AG20443 (cell line): ENCODE measurements around the gene SLC26A1.
"Not testable (repeated sequence)": the region's sequence is repeated elsewhere in the genome, so short reads cannot be mapped to it uniquely, and the experiment has no call there.

Source experiments
- DNase-seq: peaks from one replicate; pipeline ENCODE4 v3.0.0; 2012; ENCODE audit warnings: low spot score, mixed read lengths

Gene SLC26A1

DNA sequence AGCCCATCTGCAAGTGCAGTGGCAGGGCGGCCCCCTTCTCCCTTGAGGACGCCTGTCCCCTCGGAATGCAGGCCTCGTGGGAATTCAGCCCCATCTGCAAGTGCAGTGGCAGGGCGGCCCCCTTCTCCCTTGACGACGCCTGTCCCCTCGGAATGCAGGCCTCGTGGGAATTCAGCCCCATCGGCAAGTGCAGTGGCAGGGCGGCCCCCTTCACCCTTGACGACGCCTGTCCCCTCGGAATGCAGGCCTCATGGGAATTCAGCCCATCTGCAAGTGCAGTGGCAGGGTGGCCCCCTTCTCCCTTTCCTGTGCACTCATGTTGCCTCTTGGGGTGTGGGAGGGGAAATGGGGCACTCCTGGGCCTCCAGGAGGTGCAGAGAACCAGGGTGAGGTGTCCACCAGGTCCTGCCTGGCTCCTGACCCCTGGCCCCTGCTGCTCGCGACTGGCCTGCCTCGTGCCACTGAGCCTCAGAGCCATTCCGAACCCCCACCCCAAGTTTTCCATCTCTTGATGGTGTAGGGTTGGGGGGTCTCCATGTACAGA lies 6.8 kb upstream of the SLC26A1 start:
- no peak for DNase-seq

DNA sequence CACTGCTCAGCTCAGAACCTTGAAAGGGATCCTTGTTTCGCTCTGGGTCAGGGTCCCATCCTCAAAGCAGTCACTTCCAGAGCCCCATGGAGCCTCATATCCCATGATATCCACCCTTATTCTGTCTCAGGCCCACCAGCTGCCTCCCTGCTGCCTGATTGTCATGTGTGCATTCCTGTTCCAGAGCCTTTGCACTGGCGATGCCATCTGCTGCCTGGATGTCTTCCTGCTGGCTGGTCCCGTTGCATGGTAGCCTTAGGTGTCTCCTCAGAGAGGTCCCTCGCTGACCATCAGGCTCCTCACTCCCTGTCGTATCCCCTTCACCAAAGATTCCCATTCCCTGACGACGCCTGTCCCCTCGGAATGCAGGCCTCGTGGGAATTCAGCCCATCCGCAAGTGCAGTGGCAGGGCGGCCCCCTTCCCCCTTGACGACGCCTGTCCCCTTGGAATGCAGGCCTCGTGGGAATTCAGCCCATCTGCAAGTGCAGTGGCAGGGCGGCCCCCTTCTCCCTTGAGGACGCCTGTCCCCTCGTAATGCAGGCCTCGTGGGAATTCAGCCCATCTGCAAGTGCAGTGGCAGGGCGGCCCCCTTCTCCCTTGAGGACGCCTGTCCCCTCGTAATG lies 6.1 kb upstream of the SLC26A1 start:
- DNase-seq: not testable (repeated sequence)

DNA sequence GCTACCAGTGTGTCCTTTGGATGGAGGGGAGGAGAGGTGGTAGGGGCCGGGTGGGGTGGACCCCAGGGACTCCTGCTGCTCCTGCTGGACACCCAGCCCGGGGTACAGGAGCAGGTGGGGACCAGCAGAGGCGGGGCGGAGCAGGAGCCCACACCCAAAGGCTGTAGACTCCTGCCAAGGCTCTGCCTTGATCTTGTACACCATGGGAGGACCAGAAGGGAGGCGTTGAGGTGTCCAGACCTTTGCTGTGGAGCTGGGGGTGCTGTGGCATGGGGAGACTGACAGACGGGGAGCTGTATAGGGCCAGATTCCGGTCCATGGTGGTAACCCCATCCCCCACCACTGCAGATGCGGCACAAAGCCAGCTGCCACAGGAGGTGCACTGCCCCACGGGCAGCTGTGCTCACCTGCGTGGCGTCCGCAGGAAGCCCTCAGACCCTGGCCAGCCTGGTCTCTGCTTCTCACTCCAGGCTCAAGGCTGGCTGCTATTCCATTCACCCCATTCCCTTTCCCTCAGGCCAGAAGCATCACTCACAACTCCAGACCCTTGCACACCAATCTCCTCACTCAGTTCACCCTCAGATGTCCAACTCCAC lies 5.0 kb upstream of the SLC26A1 start:
- DNase-seq: no peak

DNA sequence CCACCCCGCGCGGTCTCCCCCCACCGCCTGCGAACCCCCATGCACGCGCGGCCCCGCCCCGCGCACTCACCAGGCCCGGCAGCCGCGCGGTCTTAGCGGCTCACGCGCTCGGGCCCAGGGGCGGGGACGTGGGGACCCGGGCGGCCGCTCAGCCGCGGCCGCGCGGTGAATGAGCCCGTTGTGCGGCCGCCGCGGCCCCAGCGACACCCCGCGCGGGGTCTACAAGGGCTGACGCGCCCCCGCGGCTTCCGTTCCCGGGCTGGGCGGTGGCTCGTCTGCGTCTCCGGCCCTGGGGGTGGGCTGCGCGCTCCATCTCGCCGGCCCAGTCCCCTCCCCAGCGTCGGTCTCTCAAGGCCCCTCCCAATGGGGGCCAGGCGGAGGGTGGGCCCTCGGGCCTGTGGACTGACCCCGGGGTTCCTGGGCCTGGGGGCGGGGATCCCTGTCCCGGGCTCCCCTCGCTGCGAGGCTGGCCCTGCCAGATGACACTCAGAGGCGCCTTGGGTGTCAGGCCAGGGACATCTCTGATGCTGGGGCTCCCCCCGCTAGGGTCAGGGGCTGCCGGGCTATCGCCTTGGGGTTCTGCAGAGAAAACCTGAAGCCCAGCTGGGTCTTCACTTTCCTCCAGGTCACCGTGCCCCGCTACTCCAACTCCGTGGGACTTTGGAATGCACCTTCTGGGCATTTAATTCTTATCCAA lies 4.3 kb upstream of the SLC26A1 start:
- DNase-seq: peak; percentile 78

DNA sequence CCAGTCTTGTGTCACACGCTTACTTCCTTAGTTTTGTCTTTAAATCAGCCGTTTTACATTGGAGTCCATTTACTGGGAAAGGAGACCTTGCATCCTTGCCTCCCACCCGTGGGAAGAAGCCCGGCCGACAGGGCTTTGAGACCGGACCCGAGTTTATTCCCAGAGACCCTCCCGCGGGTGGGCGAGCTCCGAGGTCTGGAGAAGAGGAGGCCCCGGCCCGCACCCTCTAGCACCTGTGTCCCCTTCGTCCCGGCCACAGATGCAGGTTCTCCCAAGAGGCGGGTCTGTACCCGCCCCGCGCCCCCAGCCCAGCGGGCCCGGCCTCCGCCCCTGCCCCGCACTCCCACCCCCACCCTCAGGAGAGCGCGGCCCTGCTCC lies 3.8 kb upstream of the SLC26A1 start:
- DNase-seq: no peak

DNA sequence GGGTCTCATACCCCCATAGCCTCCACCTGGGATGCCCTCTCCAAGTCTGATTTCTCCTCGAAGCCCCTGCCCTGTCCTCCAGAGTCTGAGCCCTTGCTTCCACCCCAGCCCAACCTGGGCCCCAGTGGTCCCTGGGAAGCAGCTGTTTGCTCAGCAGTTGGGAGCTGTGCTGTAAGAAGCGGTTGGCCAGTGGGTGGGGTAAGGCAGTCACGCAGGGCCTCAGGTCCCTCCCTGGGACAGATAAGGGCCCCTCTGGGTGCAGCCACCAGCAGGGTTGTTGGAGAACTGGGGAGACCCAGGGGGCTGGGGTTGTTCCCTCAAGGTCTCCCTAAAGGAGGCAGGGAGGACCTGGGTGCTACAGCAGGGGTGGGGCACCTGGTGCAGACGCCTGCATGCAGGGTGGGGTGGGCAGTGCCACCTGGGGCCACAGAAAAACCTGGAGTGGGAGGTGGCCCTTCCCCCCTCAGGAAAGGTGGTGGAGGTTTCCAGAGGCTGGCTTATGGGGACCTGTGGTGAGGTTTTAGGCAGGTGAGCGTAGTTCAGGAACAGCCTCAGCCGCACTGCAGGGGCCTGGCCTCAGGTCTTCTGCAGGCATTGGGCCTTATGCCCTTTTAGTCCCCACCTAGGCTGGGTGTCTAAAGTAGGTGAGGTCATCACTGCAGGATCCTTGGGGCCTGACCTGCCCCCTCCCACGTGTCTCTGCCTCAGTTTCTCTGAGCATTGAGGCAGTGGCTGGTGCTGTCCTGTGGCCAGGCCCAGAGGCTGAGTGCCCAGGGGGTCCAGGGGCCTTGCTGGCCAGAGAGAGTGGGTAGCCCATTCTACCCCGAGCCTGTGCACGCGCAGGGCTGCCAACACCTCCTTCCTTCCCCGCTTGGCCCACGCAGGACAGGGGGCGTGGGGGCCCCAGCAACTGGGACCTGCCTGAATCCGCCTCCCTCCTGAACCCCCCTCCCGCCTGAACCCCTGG lies 3.1 kb upstream of the SLC26A1 start:
- DNase-seq: no peak

DNA sequence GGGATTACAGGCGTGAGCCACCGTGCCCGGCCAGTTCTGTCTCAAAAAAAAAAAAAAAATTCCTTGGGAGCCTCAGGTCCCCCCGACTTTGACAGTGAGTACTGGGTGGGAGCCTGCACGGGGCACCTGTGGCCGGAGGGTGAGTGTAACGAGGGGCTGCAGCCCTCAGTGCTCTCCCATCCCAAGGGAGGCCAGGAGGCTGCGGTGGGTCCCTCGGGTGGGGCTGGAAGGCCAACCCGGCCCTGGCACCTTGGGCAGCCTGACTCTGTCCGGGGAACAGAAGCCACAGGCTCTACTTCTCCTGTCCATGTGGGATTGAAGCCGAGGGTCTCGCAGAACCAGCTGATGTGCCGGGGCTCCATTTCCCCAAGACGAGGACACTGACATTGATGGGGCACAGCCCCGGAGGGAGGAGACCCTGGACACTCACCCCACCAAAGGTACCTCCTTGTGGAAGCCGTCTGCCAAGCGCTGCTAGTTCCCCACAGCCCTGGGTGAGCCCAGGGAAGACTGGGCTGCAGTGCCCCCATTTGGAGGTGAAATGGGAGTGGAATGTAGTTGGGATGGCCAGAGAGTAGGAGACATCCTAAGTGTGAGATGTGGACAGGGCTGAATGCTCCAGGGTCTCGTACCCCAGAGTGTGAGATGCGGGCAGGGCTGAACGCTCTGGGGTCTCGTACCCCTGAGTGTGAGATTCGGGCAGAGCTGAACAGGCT lies 2.3 kb upstream of the SLC26A1 start:
- no peak for DNase-seq

DNA sequence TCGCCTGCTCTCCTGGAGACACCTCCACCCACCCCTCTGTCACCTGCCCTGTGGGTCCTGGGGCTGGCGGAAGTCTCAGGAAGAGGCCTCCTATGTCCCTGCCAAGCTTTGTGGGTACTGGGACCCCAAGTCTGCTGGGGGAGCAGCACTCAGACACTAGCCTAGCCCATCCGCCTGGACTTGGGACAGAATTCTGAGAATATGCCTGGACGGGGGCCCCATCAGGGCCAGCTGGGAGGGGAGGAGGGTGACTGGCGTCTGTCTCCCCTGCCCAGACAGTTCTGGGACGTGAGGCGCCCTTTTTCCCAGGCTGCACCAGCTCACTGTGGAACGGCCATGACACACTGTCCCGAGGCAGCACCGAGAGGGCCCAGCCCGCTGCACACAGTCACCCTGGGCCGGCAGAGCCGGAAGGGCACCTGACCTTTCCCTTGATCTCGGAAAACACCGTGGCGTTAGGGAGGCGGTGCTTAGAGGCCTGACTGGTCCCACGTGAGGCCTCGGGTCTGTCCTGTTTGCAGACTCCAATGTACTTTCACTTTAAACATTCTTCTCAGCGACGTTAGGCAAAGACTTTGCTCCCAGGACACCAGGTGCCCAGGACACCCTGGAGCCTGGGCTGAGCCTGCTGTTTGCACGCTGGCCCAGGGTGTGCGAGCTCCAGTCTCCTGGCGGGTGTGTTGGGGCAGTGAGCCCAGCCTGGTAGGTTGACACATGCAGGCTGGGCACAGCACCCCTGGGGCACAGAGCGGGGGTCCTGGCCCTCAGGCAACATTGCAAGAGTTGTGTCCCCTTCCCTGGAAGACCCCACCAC lies 700 bp downstream of the SLC26A1 start:
- no peak for DNase-seq

DNA sequence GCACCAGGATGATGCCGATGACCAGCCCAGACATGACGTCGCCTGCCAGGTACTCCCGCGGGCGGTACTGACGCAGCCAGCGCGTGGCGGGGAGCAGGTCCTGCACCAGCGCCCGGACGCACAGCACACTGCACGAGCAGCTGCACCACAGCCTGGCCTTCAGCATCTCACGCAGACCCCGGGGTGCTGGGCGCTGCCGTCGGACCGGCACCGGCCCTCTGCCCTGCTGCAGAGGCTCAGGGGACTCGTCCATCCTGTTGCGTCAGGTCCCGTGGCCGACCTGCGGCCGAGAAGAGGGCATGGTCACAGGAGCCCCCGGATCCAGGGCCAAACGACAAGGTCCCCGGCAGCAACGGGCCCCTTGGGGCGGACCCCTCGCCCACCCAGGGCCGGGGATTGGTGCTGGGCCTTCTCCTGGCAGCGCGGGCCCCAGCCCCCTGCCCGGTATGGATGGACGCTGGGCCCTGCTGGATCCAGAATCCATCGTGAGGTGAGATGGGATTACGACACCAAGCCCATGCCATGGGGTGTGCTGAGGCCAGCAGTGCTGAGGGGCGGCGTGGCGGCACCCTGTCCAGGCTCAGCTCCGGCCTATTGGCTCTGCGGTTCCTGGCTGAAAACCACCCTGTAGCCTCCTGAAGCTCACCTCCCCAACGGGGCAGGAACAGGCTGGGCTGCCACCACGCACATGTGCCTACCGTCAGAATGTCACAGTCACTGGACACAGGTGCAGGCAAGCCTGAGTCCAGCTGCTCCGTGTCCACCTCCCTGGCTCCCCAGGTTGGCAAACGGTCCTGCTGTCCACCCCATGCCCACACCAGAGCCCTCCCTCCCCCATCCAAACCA lies 1.5 kb downstream of the SLC26A1 start:
- no peak for DNase-seq

DNA sequence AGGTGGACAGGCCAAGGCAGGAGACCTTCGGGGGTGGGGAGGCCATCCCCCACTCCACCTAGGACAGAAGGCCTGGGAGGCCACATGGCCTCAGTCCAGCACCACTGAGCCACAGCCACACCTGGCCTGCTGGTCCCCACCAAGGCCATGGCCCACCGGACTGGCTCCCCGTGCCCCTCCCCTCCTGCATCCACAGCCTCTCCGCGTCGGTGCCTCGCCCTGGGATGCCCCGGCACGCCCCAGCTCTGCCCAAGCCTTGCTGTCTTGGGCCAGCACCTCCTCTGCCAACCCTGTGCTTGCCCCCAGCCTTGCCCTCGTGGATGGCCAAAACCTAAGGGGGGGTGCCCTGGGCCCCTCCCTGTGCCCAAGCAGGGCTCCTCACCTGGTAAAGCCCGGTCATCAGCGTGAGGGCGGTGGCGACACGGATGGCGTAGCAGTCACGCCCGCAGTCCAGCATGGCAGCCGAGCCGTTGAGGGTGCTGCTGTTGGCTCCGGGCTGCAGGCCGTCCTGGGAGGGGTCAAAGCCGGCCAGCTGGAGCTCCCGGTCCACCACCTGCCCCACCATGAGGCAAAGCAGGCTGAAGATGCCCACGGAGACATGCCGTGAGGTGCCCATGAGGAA lies 2.3 kb downstream of the SLC26A1 start:
- DNase-seq: no peak

DNA sequence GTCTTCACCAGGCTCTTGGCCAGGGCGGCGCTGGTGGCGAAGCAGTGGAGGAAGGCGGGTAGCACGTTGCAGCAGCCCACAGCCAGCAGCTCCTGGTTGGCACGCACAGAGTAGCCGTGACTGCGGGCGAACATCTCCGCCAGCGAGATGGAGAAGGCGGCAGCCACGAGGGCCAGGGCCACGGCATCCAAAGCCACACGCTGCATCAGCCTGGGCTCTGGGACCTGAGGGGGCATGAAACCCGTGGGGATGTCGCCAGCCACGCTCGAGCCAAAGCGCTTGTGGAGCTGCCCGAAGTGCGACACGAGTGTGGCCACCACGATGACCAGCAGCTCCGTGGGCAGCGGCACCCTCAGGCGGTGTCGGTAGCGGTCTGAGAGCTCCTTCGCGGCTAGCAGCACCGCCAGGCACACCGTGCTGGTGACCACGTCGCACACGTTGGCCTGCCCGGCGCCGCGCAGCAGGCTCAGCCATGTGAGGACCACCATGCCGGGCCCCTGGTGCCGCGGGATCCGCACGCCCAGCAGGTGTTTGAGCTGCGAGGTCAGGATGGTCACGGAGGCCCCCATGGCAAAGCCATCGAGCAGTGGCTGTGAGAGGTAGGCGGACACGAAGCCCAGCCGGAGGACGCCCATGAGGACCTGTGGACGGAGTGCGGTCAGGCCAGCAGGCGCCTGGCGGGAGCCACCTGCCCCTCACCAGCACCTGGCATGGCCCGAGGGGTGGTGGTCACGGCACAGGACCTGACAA lies 3.3 kb downstream of the SLC26A1 start:
- no peak for DNase-seq

DNA sequence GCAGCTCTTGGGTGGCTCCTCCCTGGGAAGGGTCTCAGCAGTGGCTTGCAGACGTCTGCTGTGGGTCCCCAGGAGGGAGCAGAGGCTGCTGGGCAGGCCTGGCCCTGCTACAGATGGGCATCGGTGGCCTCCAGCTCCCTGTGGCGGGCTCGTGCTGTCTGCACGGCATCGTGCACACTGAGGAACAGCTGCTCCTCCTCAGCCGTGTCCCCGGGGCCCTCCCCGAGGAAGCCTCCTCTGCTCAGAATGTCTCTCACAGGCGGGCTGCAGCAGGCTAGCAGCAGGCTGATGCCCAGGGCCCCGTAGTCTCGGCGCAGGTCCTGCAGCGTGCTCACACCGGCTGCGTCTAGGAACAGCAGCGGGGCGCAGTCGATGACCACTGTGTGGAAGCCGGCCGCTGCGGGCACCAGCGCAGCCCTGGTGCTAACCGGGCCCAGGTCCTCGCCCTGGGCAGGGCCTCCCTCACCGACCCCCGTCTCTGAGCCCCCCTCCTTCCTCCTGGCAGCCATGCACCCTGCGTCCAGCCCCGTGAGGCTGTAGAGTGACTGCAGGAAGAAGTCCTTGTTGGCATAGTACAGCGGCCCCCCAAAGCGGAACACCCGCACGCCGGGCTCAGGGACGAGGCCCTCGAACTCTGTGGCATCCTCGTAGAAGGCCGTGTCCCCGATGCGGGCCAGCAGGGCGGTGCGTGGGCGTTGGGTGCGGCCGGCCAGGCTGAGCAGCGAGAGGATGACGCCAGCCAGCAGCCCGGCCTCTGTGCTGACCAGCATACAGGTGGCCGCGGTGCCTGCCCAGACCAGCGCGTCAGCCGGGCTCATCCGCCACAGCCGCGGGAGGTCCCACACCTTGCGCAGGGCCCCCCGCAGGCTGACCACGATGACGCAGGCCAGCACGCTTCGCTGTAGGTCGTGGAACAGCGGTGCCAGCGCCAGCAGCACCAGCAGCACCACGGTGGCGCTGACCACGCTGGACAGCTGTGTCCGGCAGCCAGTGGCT lies 4.2 kb downstream of the SLC26A1 start:
- no peak for DNase-seq

DNA sequence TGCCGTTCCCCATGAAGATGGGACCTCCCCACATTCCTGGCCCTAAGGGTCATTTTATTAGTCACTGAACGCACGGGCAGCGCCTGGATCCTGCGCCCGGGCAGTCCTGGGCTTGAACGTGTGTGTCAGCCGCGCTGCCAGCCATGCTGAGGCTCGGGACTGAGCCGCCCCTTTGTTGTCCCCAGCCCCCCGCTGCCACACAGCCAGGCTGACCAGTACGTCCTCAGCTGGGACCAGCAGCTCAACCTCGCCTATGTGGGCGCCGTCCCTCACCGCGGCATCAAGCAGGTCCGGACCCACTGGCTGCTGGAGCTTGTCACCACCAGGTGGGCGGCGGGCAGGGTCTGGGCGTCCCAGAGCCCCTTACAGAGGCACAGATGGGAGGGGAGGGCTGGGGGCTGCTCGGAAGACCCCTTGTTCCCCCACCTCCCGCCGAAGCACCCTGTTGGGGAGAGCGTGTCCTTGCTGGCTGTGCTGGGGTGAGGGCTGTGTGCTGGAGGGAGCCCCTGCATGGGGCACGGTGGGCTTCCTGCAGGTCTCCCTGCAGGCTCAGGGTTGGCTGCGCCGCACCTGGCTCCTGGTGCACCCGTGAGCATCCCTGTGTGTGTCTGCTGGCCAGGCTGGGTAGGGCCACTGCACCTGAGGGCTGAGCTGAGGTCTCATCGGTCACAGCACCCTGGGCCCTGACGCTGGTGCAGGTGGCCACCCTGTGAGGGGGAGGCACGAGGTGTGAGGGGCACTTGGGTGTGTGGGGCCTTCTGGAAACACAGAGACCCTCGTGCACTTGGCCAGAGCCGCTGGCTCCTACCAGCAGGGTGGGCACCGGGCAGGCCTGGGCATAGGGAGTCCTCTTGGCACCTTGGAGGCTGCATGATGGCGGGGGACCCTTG lies 5.3 kb downstream of the SLC26A1 start:
- DNase-seq: peak; percentile 78

DNA sequence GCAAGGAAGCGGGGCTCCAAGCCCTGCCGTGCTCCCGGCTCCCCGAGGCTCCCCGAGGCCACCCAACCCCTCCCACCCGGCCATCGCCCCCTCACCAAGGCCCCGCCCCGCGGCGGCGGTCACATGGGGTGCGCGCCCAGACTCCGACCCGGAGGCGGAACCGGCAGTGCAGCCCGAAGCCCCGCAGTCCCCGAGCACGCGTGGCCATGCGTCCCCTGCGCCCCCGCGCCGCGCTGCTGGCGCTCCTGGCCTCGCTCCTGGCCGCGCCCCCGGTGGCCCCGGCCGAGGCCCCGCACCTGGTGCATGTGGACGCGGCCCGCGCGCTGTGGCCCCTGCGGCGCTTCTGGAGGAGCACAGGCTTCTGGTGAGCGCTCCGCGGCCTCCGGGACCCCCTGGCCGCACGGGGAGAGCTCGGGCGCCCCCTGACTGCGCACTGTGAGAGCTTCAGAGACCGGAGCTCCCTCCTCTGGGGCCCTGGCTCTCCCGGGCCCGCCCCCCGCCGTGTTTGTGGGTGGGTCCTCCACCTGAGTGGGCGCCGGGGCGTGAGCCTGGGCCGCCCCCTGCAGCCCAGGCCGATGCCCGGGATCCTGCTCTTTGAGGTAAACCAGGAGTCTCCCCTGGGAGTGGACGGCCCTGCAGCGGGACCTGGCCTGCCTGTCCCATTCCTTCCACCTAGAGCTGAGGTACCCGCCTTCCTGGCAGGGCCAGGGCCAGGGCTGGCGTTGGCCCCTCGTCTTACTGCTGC lies 6.2 kb downstream of the SLC26A1 start, which contains the start of gene IDUA:
Gene IDUA (plus strand): TSS at position 166 of the 745 bp plus-strand sequence. CDS start 41 bp downstream, at position 207.
- DNase-seq: peak; percentile 94

DNA sequence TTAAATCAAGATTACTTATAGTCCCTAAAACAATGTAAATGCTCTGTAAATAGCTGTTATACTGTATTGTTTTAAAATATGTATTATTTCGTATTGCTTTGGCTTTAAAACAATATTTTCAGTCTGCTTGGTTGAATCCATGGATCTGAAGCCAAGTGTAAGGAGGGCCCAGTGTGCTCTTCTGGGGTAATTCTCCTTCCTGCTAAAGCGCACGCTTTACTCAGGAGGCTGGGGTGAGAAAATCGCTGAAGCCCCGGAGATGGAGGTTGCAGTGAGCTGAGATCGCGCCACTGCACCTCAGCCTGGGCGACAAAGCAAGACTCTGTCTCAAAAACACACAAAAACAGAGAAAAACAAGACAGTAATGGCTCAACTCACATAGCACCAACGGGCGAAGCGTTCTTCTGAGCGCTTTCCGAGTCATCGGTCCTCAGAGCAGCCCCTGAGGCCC lies 6.8 kb downstream of the SLC26A1 start:
- no peak for DNase-seq
